ENCODE data around the gene SLAMF9.

DNA sequence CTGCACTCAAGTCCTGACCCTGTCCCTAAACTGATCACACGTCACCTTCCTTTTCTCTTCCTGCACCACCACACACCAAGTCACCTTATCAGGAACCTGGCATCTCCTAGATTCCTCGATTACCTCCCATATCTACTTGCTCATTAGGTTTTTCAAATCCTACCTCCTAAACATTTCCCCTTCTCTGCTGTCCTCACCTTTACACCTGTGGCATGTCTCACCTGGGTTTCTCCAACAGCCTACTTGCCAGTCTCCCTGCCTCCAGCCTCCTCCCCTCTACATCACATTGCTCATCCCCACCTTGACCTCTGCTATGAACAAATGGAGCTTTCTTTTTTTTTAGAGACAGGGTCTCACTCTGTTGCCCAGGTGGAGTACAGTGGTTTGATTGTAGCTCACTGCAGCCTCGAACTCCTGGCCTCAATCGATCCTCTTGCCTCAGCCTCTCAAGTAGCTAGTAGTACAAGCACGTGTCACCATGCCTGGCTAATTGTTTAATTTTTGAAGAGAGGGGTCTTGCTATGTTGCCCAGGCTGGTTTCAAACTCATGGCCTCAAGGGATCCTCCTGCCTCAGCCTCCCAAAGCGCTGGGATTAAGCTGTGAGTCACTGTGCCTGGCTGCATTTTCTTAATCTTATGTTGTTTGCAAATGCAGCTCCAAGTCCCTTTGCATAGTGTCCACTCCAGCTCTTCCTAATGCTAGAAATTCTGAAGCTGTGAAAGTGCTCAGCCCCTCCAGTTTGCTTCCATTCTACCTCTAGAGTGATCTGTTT is 14.9 kb downstream of the SLAMF9 start:
- TF ChIP-seq, protein P1, sequence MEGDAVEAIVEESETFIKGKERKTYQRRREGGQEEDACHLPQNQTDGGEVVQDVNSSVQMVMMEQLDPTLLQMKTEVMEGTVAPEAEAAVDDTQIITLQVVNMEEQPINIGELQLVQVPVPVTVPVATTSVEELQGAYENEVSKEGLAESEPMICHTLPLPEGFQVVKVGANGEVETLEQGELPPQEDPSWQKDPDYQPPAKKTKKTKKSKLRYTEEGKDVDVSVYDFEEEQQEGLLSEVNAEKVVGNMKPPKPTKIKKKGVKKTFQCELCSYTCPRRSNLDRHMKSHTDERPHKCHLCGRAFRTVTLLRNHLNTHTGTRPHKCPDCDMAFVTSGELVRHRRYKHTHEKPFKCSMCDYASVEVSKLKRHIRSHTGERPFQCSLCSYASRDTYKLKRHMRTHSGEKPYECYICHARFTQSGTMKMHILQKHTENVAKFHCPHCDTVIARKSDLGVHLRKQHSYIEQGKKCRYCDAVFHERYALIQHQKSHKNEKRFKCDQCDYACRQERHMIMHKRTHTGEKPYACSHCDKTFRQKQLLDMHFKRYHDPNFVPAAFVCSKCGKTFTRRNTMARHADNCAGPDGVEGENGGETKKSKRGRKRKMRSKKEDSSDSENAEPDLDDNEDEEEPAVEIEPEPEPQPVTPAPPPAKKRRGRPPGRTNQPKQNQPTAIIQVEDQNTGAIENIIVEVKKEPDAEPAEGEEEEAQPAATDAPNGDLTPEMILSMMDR (IDR thresholded peaks at IDR 0.05): no peak
- TF ChIP-seq NR1H2 (CRISPR knock-in tag; IDR thresholded peaks at IDR 0.05) (no peak), NR3C1 (CRISPR knock-in tag; conservative IDR thresholded peaks at IDR 0.05; ENCODE audit: low read depth) (no peak)
- TF ChIP-seq, protein P2, sequence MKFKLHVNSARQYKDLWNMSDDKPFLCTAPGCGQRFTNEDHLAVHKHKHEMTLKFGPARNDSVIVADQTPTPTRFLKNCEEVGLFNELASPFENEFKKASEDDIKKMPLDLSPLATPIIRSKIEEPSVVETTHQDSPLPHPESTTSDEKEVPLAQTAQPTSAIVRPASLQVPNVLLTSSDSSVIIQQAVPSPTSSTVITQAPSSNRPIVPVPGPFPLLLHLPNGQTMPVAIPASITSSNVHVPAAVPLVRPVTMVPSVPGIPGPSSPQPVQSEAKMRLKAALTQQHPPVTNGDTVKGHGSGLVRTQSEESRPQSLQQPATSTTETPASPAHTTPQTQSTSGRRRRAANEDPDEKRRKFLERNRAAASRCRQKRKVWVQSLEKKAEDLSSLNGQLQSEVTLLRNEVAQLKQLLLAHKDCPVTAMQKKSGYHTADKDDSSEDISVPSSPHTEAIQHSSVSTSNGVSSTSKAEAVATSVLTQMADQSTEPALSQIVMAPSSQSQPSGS (CRISPR knock-in tag; IDR thresholded peaks at IDR 0.05; ENCODE audit: borderline replicate concordance, low read depth): no peak
